ENCODE results near the gene NMT1.

- no peak for TF ChIP-seq CTCF (IDR thresholded peaks at IDR 0.05)
- TF ChIP-seq JUN (CRISPR knock-in tag; IDR thresholded peaks at IDR 0.05) = no peak
- TF ChIP-seq CREB1 (CRISPR knock-in tag; IDR thresholded peaks at IDR 0.05) = no peak
- TF ChIP-seq ARID4B (CRISPR knock-in tag; IDR thresholded peaks at IDR 0.05; ENCODE audit: borderline replicate concordance) = no peak
- TF ChIP-seq ZNF416 (CRISPR knock-in tag; IDR thresholded peaks at IDR 0.05) = no peak
- TF ChIP-seq ELF4 (CRISPR knock-in tag; IDR thresholded peaks at IDR 0.05; ENCODE audit: low read depth) = no peak
- TF ChIP-seq TEAD1 (CRISPR knock-in tag; IDR thresholded peaks at IDR 0.05) = no peak
- no peak for TF ChIP-seq USF2 (CRISPR knock-in tag; IDR thresholded peaks at IDR 0.05)
- no peak for TF ChIP-seq MAX (CRISPR knock-in tag; IDR thresholded peaks at IDR 0.05)
- no peak for TF ChIP-seq NFE2L1 (CRISPR knock-in tag; IDR thresholded peaks at IDR 0.05)
- TF ChIP-seq GABPB1 (CRISPR knock-in tag; IDR thresholded peaks at IDR 0.05) = no peak
- TF ChIP-seq E2F1 (CRISPR knock-in tag; IDR thresholded peaks at IDR 0.05) = no peak
- no peak for TF ChIP-seq ATF3 (CRISPR knock-in tag; conservative IDR thresholded peaks at IDR 0.05)
- TF ChIP-seq ZBTB21 (CRISPR knock-in tag; IDR thresholded peaks at IDR 0.05; ENCODE audit: borderline replicate concordance) = no peak
Measured at GRCh38 chr17:45129940-45130680, 69.0 kb downstream of the NMT1 start.
